Measurements from ENCODE around the gene HLA-DQB1.
"Not testable (repeated sequence)": the region's sequence is repeated elsewhere in the genome, so short reads cannot be mapped to it uniquely, and the experiment has no call there.

Gene HLA-DQB1

GRCh38 chr6:32662099-32662498 lies 4.4 kb downstream of the HLA-DQB1 start:
- DNase-seq: no peak

GRCh38 chr6:32659856-32660595 lies 6.4 kb downstream of the HLA-DQB1 start:
- no peak for DNase-seq

GRCh38 chr6:32658268-32658897 lies 8.1 kb downstream of the HLA-DQB1 start:
- no peak for DNase-seq

GRCh38 chr6:32657819-32658218 lies 8.6 kb downstream of the HLA-DQB1 start:
- not testable (repeated sequence) for DNase-seq

DNA sequence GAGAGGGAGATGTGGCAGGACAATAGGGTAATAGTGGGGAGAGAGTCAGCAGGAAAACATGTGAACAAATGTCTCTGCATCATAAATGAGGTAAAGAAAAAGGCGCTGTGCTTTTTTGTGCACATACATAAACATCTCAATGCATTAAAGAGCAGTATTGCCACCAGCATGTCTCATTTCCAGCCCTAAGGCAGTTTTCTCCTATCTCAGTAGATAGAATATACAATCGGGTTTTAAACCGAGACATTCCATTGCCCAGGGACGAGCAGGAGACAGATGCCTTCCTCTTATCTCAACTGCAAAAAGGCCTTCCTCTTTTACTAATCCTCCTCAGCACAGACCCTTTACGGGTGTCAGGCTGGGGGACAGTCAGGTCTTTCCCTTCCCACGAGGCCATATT lies 9.1 kb downstream of the HLA-DQB1 start:
- DNase-seq: not testable (repeated sequence)

- DNase-seq: no peak
These were observed 11.2 kb downstream of the HLA-DQB1 start for GRCh38 chr6:32655203-32655710.

- no peak for DNase-seq
These were observed 21.3 kb downstream of the HLA-DQB1 start for GRCh38 chr6:32645047-32645703.

GRCh38 chr6:32643904-32644303 lies 22.6 kb downstream of the HLA-DQB1 start:
- DNase-seq: no peak

DNA sequence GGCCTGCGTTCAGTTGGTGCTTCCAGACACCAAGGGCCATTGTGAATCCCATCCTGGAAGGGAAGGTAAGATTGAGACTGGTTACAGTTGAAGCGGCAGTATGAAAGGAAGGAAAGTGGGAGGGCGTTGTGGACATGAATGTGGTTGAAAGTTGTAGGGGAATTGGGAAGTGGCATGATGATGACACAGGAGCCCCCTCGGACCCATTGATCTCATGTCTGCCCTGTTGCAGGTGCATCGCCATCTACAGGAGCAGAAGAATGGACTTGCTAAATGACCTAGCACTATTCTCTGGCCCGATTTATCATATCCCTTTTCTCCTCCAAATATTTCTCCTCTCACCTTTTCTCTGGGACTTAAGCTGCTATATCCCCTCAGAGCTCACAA lies 23.7 kb downstream of the HLA-DQB1 start:
- DNase-seq: no peak

GRCh38 chr6:32641785-32642719 lies 24.4 kb downstream of the HLA-DQB1 start:
- DNase-seq: not testable (repeated sequence)

DNA sequence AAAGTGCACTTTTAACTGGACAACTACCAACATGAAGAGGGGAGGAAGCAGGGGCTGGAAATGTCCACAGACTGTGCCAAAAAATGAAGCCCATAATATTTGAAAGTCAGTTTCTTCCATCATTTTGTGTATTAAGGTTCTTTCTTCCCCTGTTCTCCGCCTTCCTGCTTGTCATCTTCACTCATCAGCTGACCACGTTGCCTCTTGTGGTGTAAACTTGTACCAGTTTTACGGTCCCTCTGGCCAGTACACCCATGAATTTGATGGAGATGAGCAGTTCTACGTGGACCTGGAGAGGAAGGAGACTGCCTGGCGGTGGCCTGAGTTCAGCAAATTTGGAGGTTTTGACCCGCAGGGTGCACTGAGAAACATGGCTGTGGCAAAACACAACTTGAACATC lies 25.3 kb downstream of the HLA-DQB1 start:
- no peak for DNase-seq

GRCh38 chr6:32639440-32640394 lies 26.7 kb downstream of the HLA-DQB1 start:
- DNase-seq: no peak

GRCh38 chr6:32638532-32639219 lies 27.8 kb downstream of the HLA-DQB1 start:
- DNase-seq: no peak

GRCh38 chr6:32637883-32638282 lies 28.6 kb downstream of the HLA-DQB1 start:
- no peak for DNase-seq

DNA sequence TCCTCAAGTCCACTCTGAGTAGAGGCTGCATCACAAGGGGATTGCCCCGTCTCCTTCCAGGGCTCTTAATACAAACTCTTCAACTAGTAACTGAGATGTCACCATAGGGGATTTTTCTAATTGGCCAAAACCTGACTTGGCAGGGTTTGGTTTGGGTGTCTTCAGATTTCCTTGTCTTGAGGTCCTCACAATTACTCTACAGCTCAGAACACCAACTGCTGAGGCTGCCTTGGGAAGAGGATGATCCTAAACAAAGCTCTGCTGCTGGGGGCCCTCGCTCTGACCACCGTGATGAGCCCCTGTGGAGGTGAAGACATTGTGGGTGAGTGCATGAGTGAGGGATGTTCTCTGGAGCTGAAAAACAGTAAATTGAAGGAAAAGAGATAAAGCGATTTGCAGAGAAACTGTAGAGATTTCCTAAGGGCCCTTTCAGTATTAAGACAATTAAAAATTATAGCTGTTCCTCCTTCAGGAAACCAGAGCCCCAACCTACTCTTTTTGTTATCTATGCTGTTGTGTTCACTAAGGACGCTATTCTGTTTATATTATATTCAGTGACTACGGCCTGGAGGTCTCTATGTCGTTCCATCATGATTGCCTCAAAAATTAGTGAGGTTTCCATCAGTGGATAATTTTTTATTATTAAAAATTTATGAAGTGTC lies 29.1 kb downstream of the HLA-DQB1 start, which contains the start of gene HLA-DQA1:
HLA-DQA1 (plus strand) TSS at position 188 of the 662 bp plus-strand sequence; CDS start at position 241, 53 bp downstream.
- DNase-seq: no peak

- no peak for DNase-seq
These were observed 30.8 kb downstream of the HLA-DQB1 start for GRCh38 chr6:32635526-32636123.

DNA sequence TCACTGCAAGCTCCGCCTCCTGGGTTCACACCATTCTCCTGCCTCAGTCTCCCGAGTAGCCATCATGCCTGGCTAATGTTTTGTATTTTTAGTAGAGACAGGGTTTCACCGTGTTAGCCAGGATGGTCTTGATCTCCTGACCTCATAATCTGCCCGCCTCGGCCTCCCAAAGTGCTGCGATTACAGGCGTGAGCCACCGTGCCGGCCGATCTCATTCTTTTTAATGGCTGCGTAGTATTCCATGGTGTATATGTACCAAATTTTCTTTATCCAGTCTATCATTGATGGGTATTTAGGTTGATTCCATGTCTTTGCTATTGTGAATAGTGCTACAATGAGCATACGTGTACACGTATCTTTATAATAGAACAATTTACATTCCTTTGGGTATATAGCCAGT lies 36.7 kb downstream of the HLA-DQB1 start:
- DNase-seq: not testable (repeated sequence)

DNA sequence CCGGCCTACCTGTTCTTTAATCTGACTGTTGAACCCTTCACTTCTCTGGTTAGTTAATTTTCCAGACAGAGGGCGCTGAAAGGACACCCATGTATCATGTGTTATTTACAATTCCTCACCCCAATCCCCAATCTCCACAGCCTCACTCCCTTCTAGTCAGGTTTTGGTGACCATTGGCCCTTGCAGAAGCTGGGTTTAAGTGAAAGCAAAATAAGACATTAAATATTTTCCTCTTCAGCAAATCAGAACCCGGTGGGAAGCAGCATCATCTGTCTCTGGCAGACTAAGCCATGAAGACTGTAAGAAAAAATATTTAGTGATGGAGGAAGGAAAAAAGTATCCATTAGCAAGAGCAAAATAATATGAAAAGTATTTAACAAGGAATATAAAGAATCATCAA lies 38.6 kb downstream of the HLA-DQB1 start:
- DNase-seq: no peak

DNA sequence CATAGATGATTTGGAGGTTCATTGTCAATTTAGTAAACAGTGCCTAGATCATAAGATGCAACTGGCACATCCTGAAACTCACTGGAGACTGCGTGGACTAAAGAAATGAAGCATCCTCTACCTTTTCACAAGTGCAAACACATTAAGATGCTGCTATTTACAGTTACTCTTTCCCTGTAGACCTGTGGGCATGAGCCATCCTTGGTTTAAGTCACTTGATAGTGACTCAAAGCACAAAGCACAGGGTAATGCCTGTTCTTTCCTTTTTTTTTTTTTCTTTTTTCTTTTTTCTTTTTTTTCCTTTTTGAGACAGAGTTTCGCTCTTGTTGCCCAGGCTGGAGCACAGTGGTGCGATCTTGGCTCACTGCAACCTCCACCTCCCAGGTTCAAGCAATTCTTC lies 39.2 kb downstream of the HLA-DQB1 start:
- no peak for DNase-seq

DNA sequence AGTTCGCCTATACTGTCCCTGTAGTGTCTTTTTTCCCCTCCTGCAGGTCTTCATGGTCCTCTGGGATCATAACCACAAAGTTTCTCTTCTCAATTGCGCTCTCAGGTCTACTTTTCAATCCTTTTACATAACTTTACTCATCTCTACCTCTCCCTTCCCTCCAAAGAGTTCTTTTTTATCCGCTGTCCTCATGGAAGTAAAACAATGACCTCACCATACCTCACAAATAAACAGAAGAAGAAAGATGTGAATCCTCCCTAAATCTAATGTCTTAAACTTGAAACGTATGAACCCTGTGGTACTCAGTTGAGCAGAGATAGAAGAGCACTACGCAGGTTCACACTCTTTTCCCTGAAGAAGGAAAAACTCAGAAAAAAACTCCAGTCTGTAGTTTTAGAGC lies 41.3 kb downstream of the HLA-DQB1 start:
- no peak for DNase-seq
